Skeletal muscle cell (primary cell): Measurements from ENCODE around the gene ZBTB8B.
A peak's percentile ranks its signal among the peaks of the same experiment; 100 is the strongest.
"Not testable (repeated sequence)": the region's sequence is repeated elsewhere in the genome, so short reads cannot be mapped to it uniquely, and the experiment has no call there.

Experiments
- DNase-seq: peaks from one replicate; pipeline ENCODE4 v3.0.0-alpha.2; 2010; ENCODE audit warnings: low read depth
- H3K4me3 ChIP-seq: 2 replicates; pipeline ENCODE4 v1.5.1; 2011; ENCODE audit warnings: low read depth, mild to moderate bottlenecking, control low read depth, low read length, moderate library complexity

The ZBTB8B gene

GRCh38 chr1:32464716-32465577, at the start of gene ZBTB8B:
Gene ZBTB8B (plus strand): TSS chr1:32465072. CDS start chr1:32470625, 5,553 bp downstream.
- DNase-seq = peak; percentile 26
- H3K4me3 ChIP-seq = peak within 1 kb of the TSS; percentile 58

DNA sequence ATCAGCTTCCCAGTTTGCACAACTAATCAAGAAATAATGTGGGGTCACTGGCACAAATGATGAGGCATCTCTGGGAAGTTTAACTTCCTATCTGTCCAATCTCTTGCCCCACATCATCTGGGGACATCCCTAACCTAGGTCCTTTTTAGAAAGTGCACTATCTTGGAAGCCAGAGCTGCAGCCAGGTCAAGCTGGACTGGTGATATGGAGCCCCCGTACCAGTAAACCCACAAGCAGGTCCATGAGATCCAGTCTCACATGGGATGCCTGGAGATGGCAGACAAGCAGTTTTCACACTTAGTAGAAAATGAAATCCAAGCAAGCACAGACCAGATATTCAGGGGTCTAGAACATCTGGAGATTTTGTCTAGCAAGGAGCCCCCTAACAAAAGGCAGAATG, 43.1 kb upstream of the ZBTB8B start:
- no peak overlapping the region for H3K4me3 ChIP-seq
- no peak for DNase-seq

DNA sequence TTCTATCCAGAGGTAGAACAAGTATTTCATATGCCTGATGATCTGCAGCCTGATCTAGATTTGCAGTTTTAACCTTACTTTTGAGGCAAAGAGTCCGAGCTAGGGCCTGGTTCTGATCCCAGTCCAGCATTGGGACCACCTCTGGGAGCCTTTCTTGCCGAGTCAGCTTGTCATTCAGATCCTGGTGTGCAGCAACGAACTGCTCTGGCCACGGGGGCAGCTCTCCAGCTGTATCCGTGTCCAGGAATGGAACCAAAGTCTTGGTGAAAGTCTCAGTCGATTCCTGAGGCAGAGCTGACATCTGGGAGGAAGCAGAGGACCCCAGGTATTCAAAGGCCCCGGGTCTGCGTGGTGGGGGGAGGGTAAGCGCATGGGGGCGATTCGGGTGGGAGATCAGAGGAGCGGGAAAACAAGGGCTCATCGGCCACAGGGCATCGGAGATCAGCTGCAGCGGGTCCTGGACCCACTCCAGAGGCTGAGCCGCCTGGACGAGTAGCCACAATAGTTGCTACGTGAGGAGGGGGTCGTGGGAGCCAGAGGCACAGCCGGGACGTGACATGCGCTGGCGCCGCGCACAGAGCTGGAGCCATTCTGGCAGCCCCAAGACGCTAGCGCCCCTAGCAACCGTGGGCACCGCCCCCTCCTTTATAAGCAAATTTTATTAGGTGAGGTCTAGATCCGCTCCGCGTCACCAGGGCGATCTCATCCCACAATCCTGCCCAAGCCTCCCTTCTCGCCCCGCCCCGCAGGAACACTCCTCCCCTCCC, 38.2 kb upstream of the ZBTB8B start:
- peak overlapping the region; percentile 37 for H3K4me3 ChIP-seq
- DNase-seq = no peak

- DNase-seq = no peak
- peak overlapping the region; percentile 37 for H3K4me3 ChIP-seq
Observed at GRCh38 chr1:32427264-32427963, 37.5 kb upstream of the ZBTB8B start.

GRCh38 chr1:32431736-32432400, 33.0 kb upstream of the ZBTB8B start:
- DNase-seq = no peak

DNA sequence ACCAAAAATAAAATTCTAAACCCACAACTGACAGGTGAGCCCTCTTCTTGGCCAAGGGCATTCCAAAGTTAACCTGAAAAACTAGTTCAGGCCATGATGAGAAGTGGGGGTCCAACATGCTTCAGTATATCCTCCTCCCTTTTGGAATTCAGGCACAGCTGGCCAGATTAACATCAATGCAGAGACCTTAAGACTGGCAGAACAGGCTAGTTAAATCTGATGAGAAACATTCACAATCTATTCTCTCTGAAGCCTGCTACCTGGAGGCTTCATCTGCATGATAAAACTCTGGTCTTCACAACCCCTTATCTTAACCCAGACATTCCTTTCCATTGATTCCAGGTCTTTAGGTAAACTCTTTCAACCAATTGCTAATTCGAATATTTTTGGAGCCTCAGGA, 26.7 kb upstream of the ZBTB8B start:
- DNase-seq = no peak
- H3K4me3 ChIP-seq = no peak overlapping the region

More at GRCh38 chr1:32431736-32432400, 33.0 kb upstream of the ZBTB8B start:
- no peak overlapping the region for H3K4me3 ChIP-seq

DNA sequence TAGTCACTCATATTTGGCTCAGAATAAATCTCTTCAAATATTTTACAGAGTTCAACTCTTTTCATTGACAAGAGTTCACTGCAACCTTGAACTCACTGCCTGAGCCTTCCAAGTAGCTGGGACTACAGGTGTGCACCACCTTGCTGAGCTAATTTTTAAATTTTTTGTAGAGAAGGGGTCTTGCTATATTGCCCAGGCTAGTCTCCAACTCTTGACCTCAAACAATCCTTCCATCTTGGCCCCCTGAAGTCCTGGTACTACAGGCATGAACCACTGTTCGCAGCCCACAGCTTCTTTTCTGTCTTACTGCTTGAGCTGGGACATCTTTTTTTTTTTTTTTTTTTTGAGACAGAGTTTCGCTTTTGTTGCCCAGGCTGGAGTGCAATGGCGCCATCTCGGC, 26.1 kb upstream of the ZBTB8B start:
- not testable (repeated sequence) for H3K4me3 ChIP-seq, DNase-seq

DNA sequence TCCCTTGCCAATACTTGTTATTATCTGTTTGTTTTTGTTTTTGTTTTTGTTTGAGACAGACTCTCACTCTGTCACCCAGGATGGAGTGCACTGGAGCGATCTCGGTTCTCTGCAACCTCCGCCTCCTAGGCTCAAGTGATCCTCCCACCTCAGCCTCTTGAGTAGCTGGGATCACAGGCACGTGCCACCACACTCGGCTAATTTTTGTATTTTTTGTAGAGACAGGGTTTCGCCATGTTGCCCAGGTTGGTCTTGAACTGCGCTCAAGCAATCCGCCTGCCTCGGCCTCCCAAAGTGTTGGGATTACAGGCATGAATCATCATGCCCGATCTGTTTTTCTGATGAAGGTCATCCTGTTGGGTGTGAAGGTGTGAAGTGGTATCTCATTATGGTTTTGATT, 23.4 kb upstream of the ZBTB8B start:
- H3K4me3 ChIP-seq, DNase-seq: not testable (repeated sequence)

DNA sequence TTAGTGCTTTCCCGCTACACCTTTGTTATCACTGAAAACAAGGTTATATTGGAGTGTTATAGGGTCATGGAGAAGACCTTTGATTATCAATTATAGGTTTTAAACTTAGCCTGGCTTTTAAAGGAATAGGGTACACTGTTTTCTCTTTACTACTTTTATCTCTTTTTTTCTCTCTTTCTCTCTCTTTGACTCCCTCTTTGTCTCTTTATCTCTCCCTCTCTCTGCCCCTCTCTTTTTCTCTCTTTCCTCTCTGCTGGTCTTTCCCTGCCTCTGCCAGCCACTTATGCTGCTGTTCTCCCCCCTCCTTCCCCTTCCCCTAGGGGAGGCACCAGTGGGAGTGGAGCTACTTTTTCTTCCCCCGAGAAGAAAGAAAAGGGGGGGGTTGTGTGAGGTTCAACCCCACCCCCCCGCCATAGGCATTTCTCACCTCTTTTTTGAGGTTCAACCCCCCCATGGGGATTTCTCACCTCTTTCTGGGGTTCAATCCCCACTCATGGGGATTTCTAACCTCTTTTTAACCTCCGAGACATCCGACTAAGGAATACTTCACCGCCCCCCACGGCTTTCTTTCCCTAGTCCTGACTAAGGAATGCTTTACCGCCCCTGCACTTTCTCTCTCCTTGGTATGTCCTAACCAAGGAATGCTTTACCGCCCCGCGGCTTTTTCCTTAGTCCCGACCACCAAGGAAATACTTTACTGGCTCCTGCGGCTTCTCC, 17.2 kb upstream of the ZBTB8B start:
- peak overlapping the region; percentile 23 for H3K4me3 ChIP-seq

DNA sequence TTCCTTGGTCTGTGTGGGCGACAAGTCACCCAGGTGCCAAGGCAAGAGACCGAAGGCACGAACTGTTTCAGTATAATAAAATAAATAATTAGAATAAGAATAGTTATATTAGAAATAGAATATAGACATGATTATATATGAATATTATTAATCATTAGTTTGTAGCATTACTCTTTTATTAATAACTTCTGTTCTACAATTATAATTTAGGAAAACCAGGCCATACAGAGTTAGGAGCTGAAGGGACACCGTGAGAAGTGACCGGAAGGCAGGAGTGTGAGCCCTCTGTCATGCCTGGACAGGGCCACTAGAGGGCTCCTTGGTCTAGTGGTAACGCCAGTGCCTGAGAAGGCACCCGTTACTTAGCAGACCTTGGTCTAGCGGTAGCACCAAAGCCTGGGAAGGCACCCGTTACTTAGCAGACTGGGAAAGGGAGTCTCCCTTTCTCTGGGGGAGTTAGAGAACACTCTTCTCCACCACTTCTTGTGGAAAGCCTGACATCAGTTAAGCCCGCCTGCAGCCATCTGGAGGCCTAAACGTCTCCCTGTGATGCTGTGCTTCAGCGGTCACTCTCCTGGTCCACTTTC, 16.6 kb upstream of the ZBTB8B start:
- not testable (repeated sequence) for DNase-seq
- peak overlapping the region; percentile 23 for H3K4me3 ChIP-seq

More for the DNA sequence above, 17.2 kb upstream of the ZBTB8B start:
- peak; percentile 56 for DNase-seq

- no peak for DNase-seq
- H3K4me3 ChIP-seq = no peak overlapping the region
Observed at GRCh38 chr1:32448773-32449456, 16.0 kb upstream of the ZBTB8B start.

DNA sequence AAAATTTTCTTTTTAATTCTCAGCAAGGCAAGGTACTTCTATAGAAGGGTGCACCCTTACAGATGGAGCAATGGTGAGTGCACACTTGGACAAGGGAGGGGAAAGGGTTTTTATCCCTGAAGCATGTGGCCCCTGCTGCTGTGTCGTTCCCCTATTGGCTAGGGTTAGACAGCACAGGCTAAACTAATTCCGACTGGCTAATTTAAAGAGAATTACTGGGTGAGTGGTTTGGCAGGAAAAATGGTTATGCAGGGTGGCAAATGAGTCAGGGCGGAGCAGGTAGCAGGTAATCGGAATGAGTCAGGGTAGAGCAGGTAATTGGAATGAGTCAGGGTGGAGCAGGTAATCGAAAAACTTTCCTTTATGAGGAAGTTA, 15.4 kb upstream of the ZBTB8B start:
- not testable (repeated sequence) for DNase-seq

GRCh38 chr1:32454726-32455125, 10.1 kb upstream of the ZBTB8B start:
- no peak for DNase-seq
- H3K4me3 ChIP-seq = no peak overlapping the region

More for the DNA sequence above, 15.4 kb upstream of the ZBTB8B start:
- not testable (repeated sequence) for H3K4me3 ChIP-seq

DNA sequence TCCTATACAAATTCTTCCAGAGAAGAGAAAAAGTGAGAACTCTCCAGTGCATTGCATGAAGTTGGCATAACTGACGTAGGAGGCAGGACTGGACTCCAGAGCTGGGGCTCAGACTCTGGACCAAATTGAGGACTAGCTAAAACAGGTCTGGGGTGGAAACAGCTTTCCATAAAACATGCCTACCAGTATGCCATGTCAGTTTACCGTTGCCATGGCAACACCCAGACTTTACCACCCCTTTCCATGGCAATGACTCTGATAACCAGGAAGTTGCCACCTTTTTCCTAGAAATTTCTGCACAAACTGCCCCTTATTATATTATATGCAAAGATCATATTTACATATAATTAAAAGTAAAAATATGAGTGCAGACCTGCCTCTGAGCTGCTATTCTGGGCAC, 8.9 kb upstream of the ZBTB8B start:
- DNase-seq = no peak
- H3K4me3 ChIP-seq = no peak overlapping the region

- DNase-seq, H3K4me3 ChIP-seq: not testable (repeated sequence)
Observed at GRCh38 chr1:32458798-32459197, 6.1 kb upstream of the ZBTB8B start.

- DNase-seq, H3K4me3 ChIP-seq: not testable (repeated sequence)
Observed at GRCh38 chr1:32462977-32463376, 1.9 kb upstream of the ZBTB8B start.

- H3K4me3 ChIP-seq = peak overlapping the region; percentile 58
- DNase-seq = no peak
Observed at GRCh38 chr1:32464191-32464715, 619 bp upstream of the ZBTB8B start.

- H3K4me3 ChIP-seq = peak overlapping the region; percentile 58
- no peak for DNase-seq
Observed at GRCh38 chr1:32465578-32465933, 684 bp downstream of the ZBTB8B start.
